Hepatocyte (in vitro differentiated cells): ENCODE data around the gene PLXND1.

Experiments
- CTCF ChIP-seq: fragments of 200-600 bp; sonication (generic); IDR thresholded peaks from 2 replicates; pipeline ENCODE4 v1.5.1; 2016; ENCODE audit warnings: antibody characterized with exemption, mild to moderate bottlenecking; ENCODE audit not compliant: poor library complexity
- EZH2 ChIP-seq: fragments of 200-600 bp; sonication (generic); IDR thresholded peaks from 2 replicates; pipeline ENCODE4 v1.6.1; 2016; ENCODE audit warnings: antibody characterized with exemption, mild to moderate bottlenecking, borderline replicate concordance

GRCh38 chr3:129507181-129507831 is 99.2 kb downstream of the PLXND1 start:
- TF ChIP-seq CTCF = no peak
- no peak for TF ChIP-seq EZH2
